ENCODE data around the gene ARID3C.

Gene ARID3C

DNA sequence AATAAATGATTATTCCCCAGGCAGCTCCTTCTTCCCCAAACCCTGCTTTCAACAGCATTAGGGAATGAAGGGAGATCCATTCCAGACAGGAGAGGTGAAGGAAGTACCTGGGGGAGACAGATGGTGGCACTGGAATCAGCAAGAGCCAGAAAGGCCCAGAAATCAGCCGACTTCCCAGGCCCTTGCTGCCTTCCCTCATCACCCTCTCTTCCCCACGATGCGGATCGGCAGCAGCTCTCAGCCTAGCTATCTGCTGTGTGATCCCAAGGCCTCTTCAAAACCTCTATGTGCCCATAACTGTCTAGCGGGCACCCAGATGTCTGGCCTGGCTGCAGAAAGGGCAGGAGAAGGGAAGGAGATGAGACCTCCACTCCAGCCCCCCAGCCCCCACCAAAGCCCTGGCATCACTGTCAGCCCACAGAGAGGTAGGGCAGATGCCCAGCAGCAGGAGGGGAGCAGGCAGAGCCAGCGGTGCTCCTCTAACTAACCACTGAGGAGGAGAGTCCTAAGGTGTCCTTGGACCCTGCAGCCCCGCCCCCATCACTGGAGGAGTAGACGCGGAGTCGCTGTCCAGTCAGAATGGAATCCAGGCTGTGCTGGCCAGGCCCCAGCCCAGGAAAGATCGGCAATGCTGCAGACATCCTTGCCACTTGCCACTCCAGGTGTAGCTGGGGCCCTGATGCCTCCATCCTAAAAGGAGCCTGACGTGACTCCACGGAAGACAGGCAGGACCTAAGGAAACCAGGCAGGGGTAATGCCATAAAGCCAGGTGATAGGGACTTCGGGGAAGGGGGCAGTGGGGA lies 52.1 kb downstream of the ARID3C start:
- DNase-seq = no peak

DNA sequence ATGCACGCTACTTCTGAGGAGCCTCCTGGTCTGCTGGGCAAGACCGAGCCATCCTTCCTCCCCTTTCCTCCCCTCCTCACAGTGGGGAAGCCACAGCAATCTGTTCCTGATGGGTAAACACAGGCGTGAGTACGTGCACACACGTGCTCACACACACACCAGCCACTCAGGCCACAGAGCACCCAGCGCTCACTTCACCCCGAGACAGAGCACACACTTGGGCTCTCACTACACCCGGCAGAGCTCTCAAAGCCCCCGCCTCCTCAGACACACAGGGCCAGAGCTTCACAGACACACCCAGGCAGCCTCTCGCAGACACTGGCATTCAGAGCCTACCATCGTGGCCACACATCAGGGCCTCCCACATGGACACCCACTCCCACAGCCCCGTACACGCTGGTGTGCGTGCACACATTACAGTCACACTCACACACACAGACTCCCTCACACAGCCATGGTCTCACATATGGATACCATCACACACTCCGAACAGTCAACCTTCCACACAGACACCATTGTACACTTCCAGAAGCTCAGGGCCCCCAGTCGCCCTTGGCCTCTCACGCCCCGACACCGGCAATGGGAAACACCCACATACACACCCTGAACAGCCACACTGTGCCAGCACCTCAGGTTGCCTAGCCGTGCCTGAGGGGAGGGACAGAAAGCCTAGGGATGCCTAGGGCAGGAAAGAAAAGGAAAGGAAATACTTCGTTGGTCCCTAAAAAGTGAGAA lies 52.8 kb downstream of the ARID3C start:
- DNase-seq = no peak

DNA sequence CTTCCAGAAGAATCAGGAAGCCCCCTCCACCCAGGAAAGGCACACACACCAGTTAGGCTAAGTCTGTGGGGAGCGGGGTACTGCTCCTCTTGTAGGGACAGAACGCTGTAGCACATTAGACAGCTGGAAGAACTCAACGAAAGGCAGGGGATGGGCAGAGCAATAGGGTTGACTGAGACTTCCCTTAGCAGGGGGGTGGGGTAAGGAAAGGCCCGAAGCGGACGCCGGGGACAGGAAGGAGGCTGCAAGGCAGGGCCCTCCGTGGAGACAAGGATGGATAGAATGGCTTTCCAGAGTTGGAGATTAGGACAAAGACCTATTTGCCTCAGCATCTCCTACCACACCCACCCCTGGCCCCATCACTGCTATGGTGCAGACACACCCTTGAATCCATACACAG lies 53.6 kb downstream of the ARID3C start:
- no peak for DNase-seq

DNA sequence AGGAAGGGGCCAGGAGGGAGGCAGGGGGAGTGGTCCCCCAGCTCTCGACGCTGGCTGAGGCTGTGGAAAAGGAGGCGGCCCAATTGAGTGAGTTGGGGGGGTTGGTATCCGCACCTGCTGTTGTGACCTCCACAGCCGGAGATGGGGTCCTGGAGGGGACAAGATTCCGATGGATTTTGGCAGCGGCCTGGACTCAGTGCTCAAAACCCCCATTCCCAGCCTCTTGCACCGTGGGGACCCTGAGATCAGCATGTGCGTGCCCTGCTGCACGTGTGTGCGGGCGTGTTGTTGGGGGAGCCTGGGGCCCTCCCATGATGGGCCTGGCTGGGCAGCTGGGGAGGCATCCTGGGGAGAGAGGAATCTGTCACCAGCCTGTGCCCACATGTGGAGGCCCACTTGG lies 54.3 kb downstream of the ARID3C start:
- no peak for DNase-seq

DNA sequence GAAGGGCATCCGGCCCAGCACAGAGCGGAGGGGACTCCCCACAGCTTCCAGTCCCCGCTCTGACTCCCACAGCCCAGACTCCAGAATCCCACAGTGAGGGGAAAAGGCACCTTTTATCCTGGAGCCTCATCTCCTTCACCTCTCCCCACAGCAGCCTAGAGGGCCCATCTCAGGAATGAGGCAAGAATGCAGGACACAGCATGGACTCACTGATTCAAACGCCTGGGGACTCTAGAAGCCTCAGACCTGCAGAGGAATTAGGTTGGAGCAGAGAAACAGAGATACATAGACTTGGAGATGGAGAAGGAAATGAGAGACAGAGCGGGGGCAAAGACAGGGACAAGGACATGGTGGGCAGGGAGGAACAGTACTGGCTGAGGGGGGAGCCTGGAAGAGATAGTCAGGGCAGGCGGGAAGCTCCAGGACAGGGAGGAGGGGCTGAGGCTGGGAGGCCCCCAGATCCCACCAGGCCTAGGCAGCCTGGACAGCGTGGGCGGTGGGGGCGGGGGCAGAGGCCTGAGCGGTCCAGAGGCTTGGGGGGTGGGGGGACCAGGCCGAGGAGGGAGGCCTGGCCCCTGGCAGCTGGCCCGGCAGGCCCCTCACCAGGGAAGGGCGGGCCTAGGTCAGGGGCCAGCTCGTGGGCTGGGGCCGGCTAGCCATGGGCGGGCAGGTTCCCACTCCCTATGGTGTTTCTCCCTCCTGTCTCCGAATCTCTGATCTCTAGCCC lies 55.1 kb downstream of the ARID3C start:
- no peak for DNase-seq

DNA sequence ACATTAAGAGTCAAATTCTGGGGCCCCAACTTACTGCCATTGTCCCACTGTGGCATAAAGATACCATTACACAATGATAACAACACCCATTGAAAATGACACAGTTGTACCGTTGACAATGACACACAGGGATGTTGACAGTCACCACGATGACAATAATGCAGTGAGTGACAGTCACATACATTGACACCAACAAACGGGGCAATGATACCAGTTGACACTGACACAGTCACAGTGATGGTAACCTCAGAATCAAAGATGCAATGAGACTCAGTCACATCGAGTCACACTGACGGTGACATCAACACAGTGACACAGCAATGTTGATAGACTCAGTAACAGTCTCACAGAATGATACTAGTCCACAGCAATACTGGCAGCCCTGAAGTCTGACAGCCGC lies 56.2 kb downstream of the ARID3C start:
- no peak for DNase-seq

DNA sequence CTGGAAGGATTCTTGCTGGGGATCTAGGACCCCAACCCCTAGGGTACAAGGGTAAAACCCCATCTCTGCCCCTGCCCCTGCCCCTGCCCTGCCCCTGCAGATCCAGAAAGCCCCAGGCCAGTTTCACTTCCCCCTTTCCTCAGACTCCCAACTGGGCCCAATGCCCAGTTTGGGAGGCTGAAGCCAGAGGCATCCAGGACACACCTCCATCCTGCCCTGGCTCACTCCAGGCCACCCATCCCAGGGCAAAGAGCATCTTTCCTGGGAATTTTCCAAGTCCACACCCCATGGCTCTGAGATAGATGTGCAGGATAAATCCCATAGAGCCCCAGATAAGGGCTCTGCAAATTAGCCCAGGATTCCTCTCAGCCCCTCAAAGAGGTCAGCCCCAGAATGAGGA lies 56.8 kb downstream of the ARID3C start:
- DNase-seq = no peak

DNA sequence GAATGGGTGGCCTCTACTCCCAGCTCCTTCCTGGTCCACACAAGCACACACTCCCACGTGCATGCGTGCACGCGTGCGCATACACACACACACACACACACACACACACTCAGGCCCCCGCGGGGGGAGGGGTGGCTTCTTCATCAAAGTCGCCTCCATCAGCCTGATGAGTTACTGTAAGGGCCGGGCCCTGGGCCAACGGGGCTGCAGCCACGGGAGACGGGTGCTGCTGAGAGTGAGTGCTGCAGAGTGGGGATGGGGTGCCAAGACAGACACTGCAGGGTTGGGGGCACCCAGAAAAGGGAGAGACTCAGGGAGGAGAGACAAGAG lies 57.4 kb downstream of the ARID3C start:
- no peak for DNase-seq

Measured in NCI-H1092 (cell line).